Measurements from ENCODE around the gene BRINP1. TPM values are rescaled to one million over a fixed set of nuclear protein-coding genes. Genes with fewer than 3 reads are reported as not detected.
A peak's percentile ranks its signal among the peaks of the same experiment; 100 is the strongest.

The BRINP1 gene
- total RNA-seq, 1 experiment from 2014 or later = 14.0 TPM

GRCh38 chr9:119159386-119159785 is 209.8 kb downstream of the BRINP1 start:
- no peaks in the 10 kb centered on the region for H3K27me3 Mint-ChIP-seq (ENCODE audit: low read depth)
- peaks cover 9% of the 10 kb centered on the region in 2 experiments for H3K4me1 Mint-ChIP-seq
- Histone ChIP-seq H4K20me1 (ENCODE audit: control insufficient read depth, insufficient read depth, insufficient read length) (no peaks in the 10 kb centered on the region), H2AFZ (ENCODE audit: low read length) (no peak overlapping the region), H4K91ac (ENCODE audit: insufficient read length, low read depth, low read length) (no peak overlapping the region), H3K4ac (ENCODE audit: low read depth, low read length) (no peak overlapping the region), H2AK5ac (ENCODE audit: insufficient read length, low read length) (no peak overlapping the region), H2BK20ac (ENCODE audit: low read depth, low read length, poor library complexity, severe bottlenecking) (no peak overlapping the region), H3K9me3 (ENCODE audit: control insufficient read depth, low read depth, low read length) (no peaks in the 10 kb centered on the region), H2BK15ac (ENCODE audit: low read depth, low read length) (no peak overlapping the region), H3K27me3 (ENCODE audit: insufficient read depth, low read length) (no peaks in the 10 kb centered on the region), H2BK120ac (ENCODE audit: low read depth, low read length, poor library complexity, severe bottlenecking) (no peak overlapping the region), H3K23ac (ENCODE audit: insufficient read length, low read depth, low read length) (no peak overlapping the region), H3K23me2 (ENCODE audit: insufficient read length, low read depth, low read length, poor library complexity, severe bottlenecking) (no peaks in the 10 kb centered on the region), H4K8ac (replicated peaks; ENCODE audit: insufficient read length, low read depth, low read length) (no peak overlapping the region), H2BK12ac (ENCODE audit: insufficient read length, low read depth, low read length) (no peak overlapping the region), H3K14ac (ENCODE audit: insufficient read depth, low read length) (no peak overlapping the region), H3K79me2 (ENCODE audit: insufficient read depth, low read length) (no peaks in the 10 kb centered on the region), H3K56ac (ENCODE audit: insufficient read length, low read depth, low read length) (no peak overlapping the region), H3K9ac (ENCODE audit: extremely low read depth, insufficient read length, low read length) (no peak overlapping the region), H3K4me1 (ENCODE audit: insufficient read depth, low read length) (no peaks in the 10 kb centered on the region), H3K27ac (ENCODE audit: insufficient read length, low read depth, low read length) (no peak overlapping the region), H3T11ph (ENCODE audit: low read length) (no peak overlapping the region), H3K4me2 (ENCODE audit: insufficient read depth, insufficient read length, low read length) (no peak overlapping the region), H4K5ac (ENCODE audit: insufficient read length, low read depth, low read length) (no peak overlapping the region), H3K79me1 (ENCODE audit: insufficient read depth, low read depth, low read length, poor library complexity, severe bottlenecking) (no peaks in the 10 kb centered on the region), H2BK5ac (ENCODE audit: insufficient read length, low read length) (no peak overlapping the region), H3K18ac (ENCODE audit: insufficient read length, low read depth, low read length) (no peak overlapping the region)
- 0 out of 7 replicates have a peak overlapping the region, but pooled peaks of 1 of the 3 experiments have one; percentile 55 for H3K27ac Mint-ChIP-seq
- no peak overlapping the region for H3K4me3 Mint-ChIP-seq
- H3K9me3 Mint-ChIP-seq = no peaks in the 10 kb centered on the region; a peak in 1 of 5 replicates
- no peak for DNase-seq
- H3K36me3 Mint-ChIP-seq (ENCODE audit: insufficient read depth in 1 of 3, low read depth in 3 of 3) = no peaks in the 10 kb centered on the region
- TF ChIP-seq CTCF (conservative IDR thresholded peaks at IDR 0.05) = no peak
- no CpG with 5 or more reads among the region's 2 CpGs for WGBS (ENCODE audit: extremely low coverage, insufficient read length, low lambda C conversion rate)

Data from H9 (cell line).